Pancreas (tissue), 10 donors: ENCODE measurements around the gene ITPRID1. TPM values are rescaled to one million over a fixed set of nuclear protein-coding genes. Genes with fewer than 3 reads are reported as not detected.

Experiments used
- ATAC-seq, 4 donors: fragments of 200-7000 bp; cut with Tn5 transposase; one replicate each; pipeline versions ENCODE4 v1.8.0 to v1.9.1; 2020; ENCODE audit warnings: mild to moderate bottlenecking in 4 of 4, moderate library complexity in 4 of 4
- DNase-seq, 6 donors: peaks; one replicate each; pipeline ENCODE4 v3.0.0-alpha.2; 2020
- FAIRE-seq: peaks from 2 replicates; lab custom pipeline; 2012; peaks lifted over from hg19 to GRCh38; lab: Jason Lieb, UNC
- H3K27ac ChIP-seq, 4 donors: fragments of 200-600 bp; sonication (generic); 1 replicate in 3 of 4; 2 replicates in 1 of 4; pipeline versions ENCODE4 v1.5.0 to v1.8.0; 2020
- H3K27me3 ChIP-seq, 4 donors: fragments of 200-600 bp; one replicate each; pipeline ENCODE4 v1.8.0; 2021
- H3K36me3 ChIP-seq, 3 donors: fragments of 200-600 bp; sonication (generic) in 1 of 3; one replicate each; pipeline versions ENCODE4 v1.5.0 to v1.8.0; 2020 to 2021
- H3K4me1 ChIP-seq, 3 donors: fragments of 200-600 bp; one replicate each; pipeline ENCODE4 v1.8.0; 2021
- H3K4me3 ChIP-seq, 4 donors: fragments of 200-600 bp; sonication (generic) in 2 of 4; one replicate each; pipeline versions ENCODE4 v1.5.0 to v1.8.0; 2020 to 2021
- H3K9me3 ChIP-seq, 4 donors: fragments of 200-600 bp; one replicate each; pipeline ENCODE4 v1.8.0; 2021
- CTCF ChIP-seq, 4 donors: fragments of 200-600 bp; sonication (generic) in 3 of 4; IDR thresholded peaks; one replicate each; pipeline versions ENCODE4 v1.5.0 to v1.8.0; 2021; ENCODE audit warnings: antibody characterized with exemption in 4 of 4
- WGBS, 2 donors: extraction: QIAGEN DNeasy Blood & Tissue Kit; methylation state at CpG; one replicate each; pipeline ENCODE4 v1.1.7; 2013; 5-methylcytosine and 5-hydroxymethylcytosine counted together
- intact Hi-C, 3 donors: fragments of 100-400 bp; cut with DNase I; formaldehyde crosslinking; loops; one replicate each; pipeline versions ENCODE4 v1.11.1 to v1.14.2; 2022
- polyA plus RNA-seq, 2 donors: library from polyadenylated mRNA; stranded (reverse); fragments of 200-250 nt; gene quantifications; one replicate each; pipeline ENCODE4 v1.2.3, GENCODE V29; 2013
- total RNA-seq, 6 donors: library from RNA; stranded (reverse); fragmentation: NEBNext Ultra II Directional in 4 of 6; extraction: Animal tissue kit (Norgen Biotek cat#: 25700) in 4 of 6; gene quantifications; one replicate each; pipeline versions ENCODE4 v1.2.1 to v1.2.4, GENCODE V29; 2021 to 2023
- donor health status: healthy with polysubstance abuse.
- donor health status: DM: no; HTN: no; CAD: no; lungs with moderate emphysema.
- donor health status: DM: no; HTN: no; CAD: no.
- donor health status: control.
- donor health status: control.
- donor health status: Bipolar disorder and iron deficiency.
- donor health status: DM: yes; HTN: yes; CAD: no.
- donor health status: DM: no; HTN: no; CAD: no.
- donor health status: DM: no; HTN: no; CAD: no.
- donor health status: DM: yes; HTN: yes; CAD: no.

Gene ITPRID1
- total and polyA plus RNA-seq, 8 donors: 0.02 to 0.72 (median 0.07) TPM; not detected in 2

DNA sequence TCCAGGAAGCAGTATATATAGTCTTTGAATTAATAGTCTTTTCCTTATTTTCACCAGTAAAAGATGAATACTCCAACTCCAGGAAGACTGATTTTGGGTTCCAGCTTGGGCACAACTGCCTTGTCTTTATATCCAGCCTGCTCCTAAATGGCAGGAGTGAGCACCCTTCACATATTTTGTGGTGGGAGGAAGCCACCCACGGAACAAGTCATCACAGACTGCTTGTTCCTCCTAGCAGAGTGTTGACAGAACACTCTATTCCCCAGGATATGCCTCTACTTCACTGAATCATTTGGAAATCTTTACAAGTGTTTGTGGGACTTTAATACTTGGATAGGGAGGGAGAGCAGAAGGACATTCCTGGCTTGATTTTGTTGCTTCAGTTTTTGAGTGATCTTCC is 31.7 kb downstream of the ITPRID1 start:
- Histone ChIP-seq H3K27ac (no peak overlapping the region), H3K4me3 (no peak overlapping the region), H3K27me3 (no peaks in the 10 kb centered on the region), H3K36me3 (no peaks in the 10 kb centered on the region), H3K4me1 (no peaks in the 10 kb centered on the region), H3K9me3 (no peaks in the 10 kb centered on the region)
- DNase-seq (no peak), FAIRE-seq (no peak), ATAC-seq (no peak)
- WGBS, 2 donors: 62 to 86% methylated on average over 1 of the region's 1 CpG
- TF ChIP-seq CTCF (IDR thresholded peaks at IDR 0.05): no peak
- intact Hi-C loops: no loop called here

- Histone ChIP-seq H3K27me3 (no peaks in the 10 kb centered on the region), H3K27ac (peak overlapping the region in 2 of 4 donors; percentile 36 to 44), H3K4me3 (no peak overlapping the region), H3K36me3 (no peaks in the 10 kb centered on the region), H3K9me3 (no peaks in the 10 kb centered on the region), H3K4me1 (peaks cover 0 to 7% (median 0%) of the 10 kb centered on the region in 3 donors)
- no peak for TF ChIP-seq CTCF (IDR thresholded peaks at IDR 0.05)
- FAIRE-seq (no peak), ATAC-seq (peak; percentile 60 to 82 (median 66)), DNase-seq (no peak)
- intact Hi-C loops: no loop called here
These were observed 35.7 kb downstream of the ITPRID1 start for GRCh38 chr7:31549611-31550010.

DNA sequence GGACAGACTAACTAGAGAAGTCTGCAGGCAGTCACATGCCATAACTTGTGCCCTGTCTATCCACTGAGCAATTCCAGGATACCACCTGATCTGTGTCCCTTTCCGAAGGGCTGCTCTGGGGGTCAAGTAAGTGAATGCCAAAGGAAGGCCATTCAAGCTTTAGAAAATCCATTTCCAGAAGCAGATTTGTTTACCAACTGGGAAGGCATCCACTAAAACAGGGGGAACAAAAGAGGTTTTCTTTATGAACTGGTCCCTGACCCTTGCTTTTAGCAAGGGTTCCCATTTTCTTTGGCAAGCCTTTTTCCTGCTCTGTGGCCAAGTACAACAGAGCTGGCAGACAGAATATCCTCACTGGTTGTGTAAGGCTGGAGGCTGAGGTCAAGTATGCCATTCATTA is 36.5 kb downstream of the ITPRID1 start:
- WGBS, 2 donors: 48 to 63% methylated on average over 1 of the region's 1 CpG
- Histone ChIP-seq H3K9me3 (no peaks in the 10 kb centered on the region), H3K27me3 (no peaks in the 10 kb centered on the region), H3K27ac (peak overlapping the region in 2 of 4 donors; percentile 31 to 36), H3K4me3 (no peak overlapping the region), H3K36me3 (no peaks in the 10 kb centered on the region), H3K4me1 (peaks cover 0 to 7% (median 0%) of the 10 kb centered on the region in 3 donors)
- intact Hi-C loops: no loop called here
- DNase-seq (peak in 2 of 6 donors; percentile 15 to 25), FAIRE-seq (no peak), ATAC-seq (peak in 3 of 4 donors; percentile 40 to 71 (median 61))
- no peak for TF ChIP-seq CTCF (IDR thresholded peaks at IDR 0.05)

DNA sequence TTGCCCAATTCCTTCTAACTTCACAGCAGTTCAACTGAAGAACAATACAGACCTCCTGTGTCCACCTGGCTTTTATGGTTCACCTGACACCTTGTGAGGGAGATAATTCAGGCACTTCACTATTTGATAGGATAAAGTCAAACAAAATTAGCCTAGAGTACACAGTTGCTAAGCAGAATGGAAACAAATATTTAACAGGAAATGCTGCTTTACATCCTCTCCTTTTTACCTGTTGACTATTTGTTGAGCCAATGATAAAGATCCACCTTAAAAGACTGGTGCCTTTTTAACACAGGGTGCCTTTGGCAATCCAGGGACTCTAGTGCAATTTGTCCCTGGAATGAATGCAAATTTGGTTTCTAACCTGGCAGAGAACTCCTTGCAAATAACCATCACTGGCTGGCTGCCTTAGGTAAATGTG is 39.8 kb downstream of the ITPRID1 start:
- TF ChIP-seq CTCF (IDR thresholded peaks at IDR 0.05): no peak
- FAIRE-seq (no peak), ATAC-seq (peak in 2 of 4 donors; percentile 18 to 48), DNase-seq (no peak)
- H3K9me3 ChIP-seq: no peaks in the 10 kb centered on the region
- peaks cover 0 to 7% (median 0%) of the 10 kb centered on the region in 3 donors for H3K4me1 ChIP-seq
- no peak overlapping the region for H3K4me3 ChIP-seq
- H3K27ac ChIP-seq: no peak overlapping the region
- intact Hi-C loops: no loop called here
- no peaks in the 10 kb centered on the region for H3K27me3 ChIP-seq
- H3K36me3 ChIP-seq: no peaks in the 10 kb centered on the region

DNA sequence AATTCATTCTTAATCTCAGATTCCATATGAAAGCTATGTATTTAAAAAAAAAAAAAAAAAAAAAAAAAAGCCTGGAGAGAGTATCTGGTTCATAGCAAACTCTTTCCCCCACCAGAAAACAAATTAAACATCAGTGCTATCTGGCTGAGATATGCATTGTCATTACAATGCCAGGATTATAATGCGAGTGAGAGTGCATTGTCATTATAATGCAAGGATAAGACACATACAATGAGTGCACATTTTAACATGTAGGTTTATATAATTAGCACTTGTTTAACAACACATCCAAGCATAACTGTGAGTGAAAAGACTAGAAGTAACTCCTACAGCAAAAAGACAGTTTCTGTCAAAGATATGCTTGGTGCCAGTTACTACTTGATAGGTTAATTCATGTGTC is 48.1 kb downstream of the ITPRID1 start:
- DNase-seq: no peak
- Histone ChIP-seq H3K27me3 (no peaks in the 10 kb centered on the region), H3K36me3 (no peaks in the 10 kb centered on the region), H3K27ac (no peak overlapping the region), H3K4me3 (no peak overlapping the region), H3K4me1 (no peaks in the 10 kb centered on the region), H3K9me3 (no peaks in the 10 kb centered on the region)
- no peak for ATAC-seq
- TF ChIP-seq CTCF (IDR thresholded peaks at IDR 0.05): no peak
- 58 to 71% methylated on average over 1 of the region's 1 CpG for WGBS, 2 donors
- intact Hi-C loops: no loop called here
- FAIRE-seq: no peak
